Thoracic aorta (tissue), 2 donors: ENCODE data around the gene ZNF268. TPM values are rescaled to one million over a fixed set of nuclear protein-coding genes. Genes with fewer than 3 reads are reported as not detected.

ENCODE experiments used
- ATAC-seq: fragments of 150-250 bp; one replicate; pipeline ENCODE4 v1.8.0; 2017; ENCODE audit warnings: low read depth; ENCODE audit not compliant: insufficient number of reproducible peaks, low FRiP score
- DNase-seq: peaks from one replicate; pipeline ENCODE4 v3.0.0-alpha.2; 2020; ENCODE audit warnings: low spot score
- H3K27ac ChIP-seq, 2 donors: fragments of 200-600 bp; sonication (generic); 1 replicate in 1 of 2; 2 replicates in 1 of 2; pipeline ENCODE4 v1.5.1; 2016; ENCODE audit warnings: mild to moderate bottlenecking in 2 of 2, moderate library complexity in 2 of 2
- H3K27me3 ChIP-seq: fragments of 200-600 bp; sonication (generic); replicated peaks from 2 replicates; pipeline ENCODE4 v1.6.0; 2016; ENCODE audit warnings: mild to moderate bottlenecking; ENCODE audit not compliant: insufficient read depth
- H3K36me3 ChIP-seq: fragments of 200-600 bp; sonication (generic); one replicate; pipeline ENCODE4 v1.5.1; 2016
- H3K4me1 ChIP-seq, 2 donors: fragments of 200-600 bp; sonication (generic); 1 replicate in 1 of 2; 2 replicates in 1 of 2; pipeline versions ENCODE4 v1.5.1 to v1.6.0; 2016; ENCODE audit warnings: low read depth in 2 of 2, mild to moderate bottlenecking in 1 of 2; ENCODE audit not compliant: control insufficient read depth in 1 of 2
- H3K4me3 ChIP-seq: fragments of 200-600 bp; sonication (generic); 2 replicates; pipeline ENCODE4 v1.5.1; 2016; ENCODE audit warnings: mild to moderate bottlenecking
- H3K9me3 ChIP-seq: fragments of 200-600 bp; sonication (generic); 2 replicates; pipeline ENCODE4 v1.5.1; 2016
- total RNA-seq, 2 donors: library from RNA; depleted of rRNA; stranded (reverse); fragments of >200 nt; gene quantifications; one replicate each; pipeline versions ENCODE4 v1.1.0 to v1.2.3, GENCODE V29; 2016
- TF ChIP-seq, protein P1 (sequence below): fragments of 200-600 bp; sonication (generic); IDR thresholded peaks from one replicate; pipeline ENCODE4 v1.5.1; 2019; ENCODE audit warnings: antibody characterized with exemption

ZNF268 gene
- total RNA-seq, 2 donors from 2014 or later = 21.3 to 25.5 TPM

DNA sequence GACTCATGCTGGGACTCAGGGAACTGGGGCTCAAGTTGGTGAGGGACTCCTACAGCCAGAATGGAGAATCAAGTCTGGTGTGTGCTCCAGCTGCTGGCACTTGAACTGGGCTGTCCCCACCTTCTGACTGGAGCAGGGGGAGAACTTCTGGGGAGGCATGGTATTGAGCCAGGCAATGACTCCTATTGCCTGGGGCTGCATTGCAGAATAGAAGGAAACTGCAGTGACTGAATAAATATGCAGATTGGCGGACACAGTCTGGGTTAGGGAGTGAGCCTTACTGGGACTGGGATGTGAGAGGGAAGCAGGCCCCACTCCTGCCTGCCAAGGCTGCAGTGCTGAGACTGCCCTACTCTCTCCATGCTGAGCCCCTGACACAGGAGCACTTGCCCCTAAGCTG lies 8.8 kb upstream of the ZNF268 start:
- Histone ChIP-seq H3K4me3 (no peak overlapping the region), H3K27me3 (no peaks in the 10 kb centered on the region), H3K27ac (no peak overlapping the region), H3K36me3 (no peaks in the 10 kb centered on the region), H3K9me3 (peaks cover 50% of the 10 kb centered on the region), H3K4me1 (no peaks in the 10 kb centered on the region)
- TF ChIP-seq, protein P1, sequence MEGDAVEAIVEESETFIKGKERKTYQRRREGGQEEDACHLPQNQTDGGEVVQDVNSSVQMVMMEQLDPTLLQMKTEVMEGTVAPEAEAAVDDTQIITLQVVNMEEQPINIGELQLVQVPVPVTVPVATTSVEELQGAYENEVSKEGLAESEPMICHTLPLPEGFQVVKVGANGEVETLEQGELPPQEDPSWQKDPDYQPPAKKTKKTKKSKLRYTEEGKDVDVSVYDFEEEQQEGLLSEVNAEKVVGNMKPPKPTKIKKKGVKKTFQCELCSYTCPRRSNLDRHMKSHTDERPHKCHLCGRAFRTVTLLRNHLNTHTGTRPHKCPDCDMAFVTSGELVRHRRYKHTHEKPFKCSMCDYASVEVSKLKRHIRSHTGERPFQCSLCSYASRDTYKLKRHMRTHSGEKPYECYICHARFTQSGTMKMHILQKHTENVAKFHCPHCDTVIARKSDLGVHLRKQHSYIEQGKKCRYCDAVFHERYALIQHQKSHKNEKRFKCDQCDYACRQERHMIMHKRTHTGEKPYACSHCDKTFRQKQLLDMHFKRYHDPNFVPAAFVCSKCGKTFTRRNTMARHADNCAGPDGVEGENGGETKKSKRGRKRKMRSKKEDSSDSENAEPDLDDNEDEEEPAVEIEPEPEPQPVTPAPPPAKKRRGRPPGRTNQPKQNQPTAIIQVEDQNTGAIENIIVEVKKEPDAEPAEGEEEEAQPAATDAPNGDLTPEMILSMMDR = no peak
- no peak for ATAC-seq
- no peak for DNase-seq

DNA sequence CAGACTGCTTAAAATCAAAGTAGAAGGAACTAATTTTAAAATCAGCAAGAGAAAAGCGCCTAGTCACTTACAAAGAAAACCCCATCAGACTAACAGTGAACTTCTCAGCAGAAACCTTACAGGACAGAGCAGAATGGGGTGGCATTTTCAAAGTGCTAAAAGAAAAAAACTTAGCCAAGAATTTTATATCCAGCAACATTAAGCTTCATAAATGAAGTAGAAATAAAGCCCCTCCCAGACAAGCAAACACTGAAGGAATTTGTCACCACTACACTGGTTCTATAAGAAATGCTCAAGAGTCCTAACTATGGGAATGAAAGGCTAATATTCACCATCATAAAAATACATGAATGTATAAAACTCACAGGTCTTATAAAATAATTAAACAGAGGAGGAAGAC lies 6.4 kb upstream of the ZNF268 start:
- TF ChIP-seq, protein P1 = no peak
- H3K9me3 ChIP-seq = peaks cover 36% of the 10 kb centered on the region

DNA sequence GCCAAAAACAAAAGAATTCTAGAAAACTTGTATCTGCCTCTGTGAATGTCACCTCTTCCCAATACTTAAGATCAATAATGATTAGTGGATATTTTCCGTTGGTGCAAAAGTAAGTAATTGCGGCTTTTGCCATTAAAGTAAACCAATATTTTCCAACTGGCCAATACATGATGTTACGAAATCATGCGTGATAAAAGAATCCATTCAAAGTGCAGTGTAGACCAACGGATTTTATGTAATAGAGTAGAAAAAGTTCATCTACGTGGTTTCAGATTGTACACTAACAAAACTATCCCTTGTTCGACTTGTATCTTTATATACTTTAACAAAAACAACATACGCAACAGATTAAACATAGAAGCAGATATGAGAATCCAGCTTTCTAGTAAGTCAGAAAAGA lies 626 bp upstream of the ZNF268 start:
- peaks cover 9% of the 10 kb centered on the region in 2 donors for H3K4me1 ChIP-seq
- TF ChIP-seq, protein P1 = no peak
- no peak overlapping the region for H3K4me3 ChIP-seq
- peaks cover 19% of the 10 kb centered on the region for H3K9me3 ChIP-seq
- DNase-seq (no peak), ATAC-seq (no peak)
- no peaks in the 10 kb centered on the region for H3K27me3 ChIP-seq
- peaks cover 25% of the 10 kb centered on the region for H3K36me3 ChIP-seq
- H3K27ac ChIP-seq = no peak overlapping the region

More for the DNA sequence above, 6.4 kb upstream of the ZNF268 start:
- Histone ChIP-seq H3K4me3 (no peak overlapping the region), H3K27ac (no peak overlapping the region), H3K27me3 (no peaks in the 10 kb centered on the region), H3K4me1 (no peaks in the 10 kb centered on the region), H3K36me3 (no peaks in the 10 kb centered on the region)
- ATAC-seq = no peak
- DNase-seq = no peak

DNA sequence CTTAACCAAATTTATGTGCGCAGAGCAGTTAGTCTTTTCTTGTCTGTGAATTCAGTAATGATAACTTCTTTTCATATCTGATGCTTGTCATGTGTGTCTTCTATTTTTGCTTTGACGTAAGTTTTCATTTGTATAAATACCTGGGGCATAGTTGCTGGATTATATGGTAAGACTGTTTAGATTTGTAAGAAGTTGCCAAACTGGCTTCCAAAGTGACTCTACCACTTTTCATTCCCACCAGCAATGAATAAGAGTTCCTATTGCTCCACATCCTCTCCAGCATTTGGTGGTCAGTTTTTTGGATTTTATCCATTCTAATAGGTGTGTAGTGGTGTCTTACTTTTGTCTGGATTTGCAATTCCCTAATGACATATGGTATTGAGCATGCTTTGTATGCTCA lies 8.9 kb downstream of the ZNF268 start:
- Histone ChIP-seq H3K4me3 (no peak overlapping the region), H3K4me1 (no peaks in the 10 kb centered on the region), H3K27ac (no peak overlapping the region), H3K36me3 (peaks cover 96% of the 10 kb centered on the region), H3K9me3 (peaks cover 97% of the 10 kb centered on the region), H3K27me3 (no peaks in the 10 kb centered on the region)
- no peak for ATAC-seq
- DNase-seq = no peak
- TF ChIP-seq, protein P1 = no peak

DNA sequence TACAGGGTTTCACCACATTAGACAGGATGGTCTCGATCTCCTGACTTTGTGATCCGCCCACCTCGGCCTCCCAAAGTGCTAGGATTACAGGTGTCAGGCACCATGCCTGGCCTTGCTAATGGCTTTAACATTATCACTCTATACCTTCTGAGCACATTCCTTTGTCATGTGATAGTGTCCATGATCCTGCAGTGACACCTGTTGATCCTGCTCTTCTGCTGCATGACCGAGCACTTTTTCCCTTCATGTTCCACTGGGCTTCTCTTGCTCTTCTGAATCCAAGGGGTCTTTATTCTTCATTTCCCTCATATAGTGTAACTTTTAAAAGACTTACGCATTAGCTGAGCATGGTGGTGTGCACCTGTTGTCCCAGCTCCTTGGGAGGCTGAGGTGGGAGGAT lies 11.6 kb downstream of the ZNF268 start:
- DNase-seq (no peak), ATAC-seq (no peak)
- H3K9me3 ChIP-seq = peaks cover 89% of the 10 kb centered on the region
- H3K4me3 ChIP-seq = no peak overlapping the region
- no peaks in the 10 kb centered on the region for H3K27me3 ChIP-seq
- peaks cover 87% of the 10 kb centered on the region for H3K36me3 ChIP-seq
- TF ChIP-seq, protein P1 = no peak
- H3K4me1 ChIP-seq = no peaks in the 10 kb centered on the region
- H3K27ac ChIP-seq = no peak overlapping the region
